NCI-H2081 treated with DMSO at 0.1 percent for 48 hours (cell line): ENCODE measurements around the gene ACY1.

Source experiments
- DNase-seq: peaks from one replicate; lab custom pipeline; 2025; lab: John Stamatoyannopoulos, UW

The ACY1 gene

GRCh38 chr3:51963951-51964451, 19.3 kb upstream of the ACY1 start:
- no peak for DNase-seq

GRCh38 chr3:51964521-51964920, 18.8 kb upstream of the ACY1 start:
- DNase-seq: no peak

- no peak for DNase-seq
Measured at GRCh38 chr3:51966016-51966415, 17.3 kb upstream of the ACY1 start.

GRCh38 chr3:51966486-51966885, 16.8 kb upstream of the ACY1 start:
- no peak for DNase-seq

- DNase-seq: no peak
Measured at GRCh38 chr3:51966922-51967383, 16.4 kb upstream of the ACY1 start.

- no peak for DNase-seq
Measured at GRCh38 chr3:51967384-51968169, 15.8 kb upstream of the ACY1 start, which contains the start of gene PCBP4. Gene PCBP4 (minus strand): TSS chr3:51967454. CDS start chr3:51961240, 6,214 bp downstream.

- DNase-seq: no peak
Measured at GRCh38 chr3:51968170-51968775, 15.1 kb upstream of the ACY1 start.

GRCh38 chr3:51968883-51969678, 14.3 kb upstream of the ACY1 start:
- DNase-seq: no peak

GRCh38 chr3:51969841-51970240, 13.5 kb upstream of the ACY1 start:
- DNase-seq: no peak

GRCh38 chr3:51970606-51971300, 12.6 kb upstream of the ACY1 start:
- no peak for DNase-seq

GRCh38 chr3:51971350-51971749, 12.0 kb upstream of the ACY1 start:
- DNase-seq: no peak

GRCh38 chr3:51974277-51974962, 8.9 kb upstream of the ACY1 start:
- DNase-seq: no peak

- no peak for DNase-seq
Measured at GRCh38 chr3:51974963-51975851, 8.1 kb upstream of the ACY1 start, which contains the start of gene ABHD14A. Gene ABHD14A (plus strand): TSS chr3:51975064. CDS start chr3:51975136, 72 bp downstream.

- no peak for DNase-seq
Measured at GRCh38 chr3:51975852-51976549, 7.3 kb upstream of the ACY1 start.

- no peak for DNase-seq
Measured at GRCh38 chr3:51977446-51978142, 5.7 kb upstream of the ACY1 start.

- DNase-seq: no peak
Measured at GRCh38 chr3:51978143-51978502, 5.2 kb upstream of the ACY1 start.

GRCh38 chr3:51980253-51980652, 3.1 kb upstream of the ACY1 start:
- DNase-seq: no peak

- DNase-seq: no peak
Measured at GRCh38 chr3:51982352-51982837, 940 bp upstream of the ACY1 start.
